WTC11 (cell line): ENCODE measurements around the gene EVA1A. TPM values are rescaled to one million over a fixed set of nuclear protein-coding genes. Genes with fewer than 3 reads are reported as not detected.

Experiments used
- ATAC-seq: fragments of 200-7000 bp; cut with Tn5 transposase; 2 replicates; pipeline ENCODE4 v1.10.0; 2021; ENCODE audit warnings: mild to moderate bottlenecking, moderate library complexity
- CTCF ChIA-PET: fragments of 300-600 bp; sonication (Branson Sonifier 250); formaldehyde crosslinking; loops from one replicate; lab custom pipeline; 2021; ENCODE audit warnings: antibody characterized with exemption; lab: Charles Lee
- POLR2A ChIA-PET: fragments of 350-600 bp; sonication (Branson Sonifier 250); formaldehyde crosslinking; loops from one replicate; lab custom pipeline; 2021; ENCODE audit warnings: antibody characterized with exemption; lab: Charles Lee
- DNase-seq: peaks from one replicate; pipeline ENCODE4 v3.0.0; 2021; ENCODE audit warnings: low spot score
- H3K27ac Mint-ChIP-seq: 2 replicates; pipeline ENCODE4 v1.8.0; 2021; ENCODE audit warnings: mixed read lengths
- H3K27me3 Mint-ChIP-seq: 2 replicates; pipeline ENCODE4 v1.8.0; 2021; ENCODE audit warnings: low read depth, mild to moderate bottlenecking, moderate library complexity, mixed read lengths
- H3K36me3 Mint-ChIP-seq: 2 replicates; pipeline ENCODE4 v1.8.0; 2021; ENCODE audit warnings: mixed read lengths
- H3K4me1 Mint-ChIP-seq: 2 replicates; pipeline ENCODE4 v1.8.0; 2022; ENCODE audit warnings: mixed read lengths
- H3K4me3 Mint-ChIP-seq: 2 replicates; pipeline ENCODE4 v1.8.0; 2021; ENCODE audit warnings: mild to moderate bottlenecking, moderate library complexity, mixed read lengths
- H3K9me3 Mint-ChIP-seq: 2 replicates; pipeline ENCODE4 v1.8.0; 2021; ENCODE audit warnings: mixed read lengths
- AR ChIP-seq: fragments of 250-450 bp; sonication (Bioruptor Pico); IDR thresholded peaks from 2 replicates; pipeline ENCODE4 v1.9.0; 2021; ENCODE audit warnings: mild to moderate bottlenecking
- ATF6 ChIP-seq: sonication (generic); formaldehyde crosslinking; IDR thresholded peaks from 2 replicates; pipeline ENCODE4 v1.8.1; 2023; ENCODE audit warnings: mild to moderate bottlenecking, missing genetic modification reagents
- CTCF ChIP-seq: fragments of 200-600 bp; IDR thresholded peaks from 2 replicates; pipeline ENCODE4 v1.8.0; 2022; ENCODE audit warnings: antibody characterized with exemption
- FOXJ3 ChIP-seq: sonication (generic); formaldehyde crosslinking; IDR thresholded peaks from 2 replicates; pipeline ENCODE4 v1.9.0; 2021; ENCODE audit warnings: missing genetic modification reagents, mild to moderate bottlenecking, borderline replicate concordance
- NR1H2 ChIP-seq: sonication (generic); formaldehyde crosslinking; IDR thresholded peaks from 2 replicates; pipeline ENCODE4 v1.9.0; 2021; ENCODE audit warnings: mild to moderate bottlenecking, moderate library complexity, missing genetic modification reagents
- NR2C2 ChIP-seq: sonication (generic); formaldehyde crosslinking; IDR thresholded peaks from 2 replicates; pipeline ENCODE4 v1.8.0; 2022; ENCODE audit warnings: mild to moderate bottlenecking, missing genetic modification reagents
- PRRX2 ChIP-seq: fragments of 250-450 bp; sonication (Bioruptor Pico); IDR thresholded peaks from 2 replicates; pipeline ENCODE4 v1.8.0; 2021; ENCODE audit warnings: mild to moderate bottlenecking
- SMAD3 ChIP-seq: sonication (generic); formaldehyde crosslinking; IDR thresholded peaks from 2 replicates; pipeline ENCODE4 v1.8.0; 2022; ENCODE audit warnings: missing genetic modification reagents, mild to moderate bottlenecking, borderline replicate concordance
- STAT6 ChIP-seq: sonication (generic); formaldehyde crosslinking; conservative IDR thresholded peaks from 2 replicates; pipeline ENCODE4 v1.8.1; 2023; ENCODE audit warnings: mild to moderate bottlenecking, low read depth, missing genetic modification reagents, moderate library complexity
- USF1 ChIP-seq: sonication (generic); formaldehyde crosslinking; IDR thresholded peaks from 2 replicates; pipeline ENCODE4 v1.8.0; 2022; ENCODE audit warnings: mild to moderate bottlenecking, missing genetic modification reagents
- ZNF416 ChIP-seq: fragments of 250-450 bp; sonication (Bioruptor Pico); IDR thresholded peaks from 2 replicates; pipeline ENCODE4 v1.9.0; 2021; ENCODE audit warnings: mild to moderate bottlenecking, inconsistent platforms
- ZNF423 ChIP-seq: fragments of 250-450 bp; sonication (Bioruptor Pico); IDR thresholded peaks from 2 replicates; pipeline ENCODE4 v2.1.2; 2022; ENCODE audit warnings: mild to moderate bottlenecking, moderate library complexity
- ZSCAN18 ChIP-seq: fragments of 250-450 bp; sonication (Bioruptor Pico); IDR thresholded peaks from 2 replicates; pipeline ENCODE4 v2.1.2; 2022; ENCODE audit warnings: mild to moderate bottlenecking, moderate library complexity
- total RNA-seq: library from RNA; stranded (reverse); gene quantifications from 3 replicates; pipeline ENCODE4 v1.2.3, GENCODE V29; 2021

EVA1A gene
- total RNA-seq, 1 experiment from 2014 or later, result 4.1 TPM

GRCh38 chr2:75586971-75587370 lies 26.2 kb upstream of the EVA1A start (continued):
- TF ChIP-seq STAT6 (no peak), FOXJ3 (CRISPR knock-in tag) (no peak), SMAD3 (CRISPR knock-in tag) (no peak), CTCF (no peak), ZSCAN18 (no peak), ZNF416 (CRISPR knock-in tag) (no peak), PRRX2 (CRISPR knock-in tag) (no peak)

GRCh38 chr2:75582840-75583239 lies 22.1 kb upstream of the EVA1A start:
- Mint-ChIP-seq H3K27ac (no peak overlapping the region), H3K27me3 (no peaks in the 10 kb centered on the region; the same call in 1 of the 2 replicates), H3K4me3 (no peak overlapping the region), H3K36me3 (no peaks in the 10 kb centered on the region), H3K4me1 (no peaks in the 10 kb centered on the region), H3K9me3 (peaks cover 7% of the 10 kb centered on the region)
- TF ChIP-seq USF1 (CRISPR knock-in tag) (no peak), ZNF423 (CRISPR knock-in tag) (no peak), NR2C2 (CRISPR knock-in tag) (no peak), ATF6 (CRISPR knock-in tag) (no peak), AR (CRISPR knock-in tag) (no peak), NR1H2 (CRISPR knock-in tag) (no peak)
- ChIA-PET CTCF (no interaction called here), POLR2A (no interaction called here)
- ATAC-seq (no peak), DNase-seq (no peak)
